ENCODE measurements around the gene ZBTB8B. TPM values are rescaled to one million over a fixed set of nuclear protein-coding genes. Genes with fewer than 3 reads are reported as not detected.

ZBTB8B gene
- total RNA-seq, 1 donor from 2014 or later = 0.30 TPM

DNA sequence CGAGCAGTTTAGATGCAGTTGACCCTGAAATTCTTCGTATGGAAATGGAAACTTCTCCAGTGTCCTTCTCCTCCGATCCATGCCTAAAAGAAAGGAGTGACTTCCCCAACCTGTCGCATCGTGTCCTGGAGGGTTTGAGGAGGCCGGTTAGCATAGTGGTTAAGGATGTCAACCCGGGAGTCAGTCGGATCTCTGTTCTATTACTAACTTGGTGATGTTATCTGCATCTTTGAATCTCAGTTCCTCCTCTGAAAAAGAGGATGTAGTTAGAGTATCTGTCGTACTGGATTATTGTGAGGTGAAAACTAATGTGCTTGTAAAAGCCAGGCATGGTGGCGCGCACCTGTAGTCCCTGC, 684 bp downstream of the ZBTB8B start:
- Mint-ChIP-seq H3K4me3 (ENCODE audit: unreplicated experiment) (peak overlapping the region; percentile 84), H3K36me3 (ENCODE audit: low read depth) (no peaks in the 10 kb centered on the region), H3K27ac (ENCODE audit: unreplicated experiment) (no peak overlapping the region), H3K9me3 (ENCODE audit: low read depth) (no peaks in the 10 kb centered on the region), H3K4me1 (ENCODE audit: low read depth) (peaks cover 15% of the 10 kb centered on the region), H3K27me3 (ENCODE audit: low read depth) (peaks cover 7% of the 10 kb centered on the region)
- DNase-seq (ENCODE audit: low spot score) = no peak
- TF ChIP-seq, protein P1, sequence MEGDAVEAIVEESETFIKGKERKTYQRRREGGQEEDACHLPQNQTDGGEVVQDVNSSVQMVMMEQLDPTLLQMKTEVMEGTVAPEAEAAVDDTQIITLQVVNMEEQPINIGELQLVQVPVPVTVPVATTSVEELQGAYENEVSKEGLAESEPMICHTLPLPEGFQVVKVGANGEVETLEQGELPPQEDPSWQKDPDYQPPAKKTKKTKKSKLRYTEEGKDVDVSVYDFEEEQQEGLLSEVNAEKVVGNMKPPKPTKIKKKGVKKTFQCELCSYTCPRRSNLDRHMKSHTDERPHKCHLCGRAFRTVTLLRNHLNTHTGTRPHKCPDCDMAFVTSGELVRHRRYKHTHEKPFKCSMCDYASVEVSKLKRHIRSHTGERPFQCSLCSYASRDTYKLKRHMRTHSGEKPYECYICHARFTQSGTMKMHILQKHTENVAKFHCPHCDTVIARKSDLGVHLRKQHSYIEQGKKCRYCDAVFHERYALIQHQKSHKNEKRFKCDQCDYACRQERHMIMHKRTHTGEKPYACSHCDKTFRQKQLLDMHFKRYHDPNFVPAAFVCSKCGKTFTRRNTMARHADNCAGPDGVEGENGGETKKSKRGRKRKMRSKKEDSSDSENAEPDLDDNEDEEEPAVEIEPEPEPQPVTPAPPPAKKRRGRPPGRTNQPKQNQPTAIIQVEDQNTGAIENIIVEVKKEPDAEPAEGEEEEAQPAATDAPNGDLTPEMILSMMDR (IDR thresholded peaks at IDR 0.05) = no peak

DNA sequence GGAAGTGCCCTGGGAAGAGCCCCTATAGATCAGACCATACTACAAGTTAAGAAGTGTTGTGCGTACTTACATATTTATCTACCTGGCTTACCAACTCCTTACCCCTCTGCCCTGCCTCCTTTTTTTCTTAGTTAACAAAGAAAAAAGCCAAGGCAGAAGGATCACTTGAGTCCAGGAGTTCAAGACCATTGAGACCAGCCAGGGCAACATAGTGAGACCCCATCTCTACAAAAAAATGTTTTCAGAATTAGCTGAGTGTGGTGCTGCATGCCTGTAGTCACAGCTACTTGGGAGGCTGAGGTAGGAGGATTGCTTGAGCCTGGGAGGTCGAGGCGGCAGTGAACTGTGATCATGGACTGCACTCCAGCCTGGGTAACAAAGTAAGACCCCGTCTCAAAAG, 1.9 kb downstream of the ZBTB8B start:
- Mint-ChIP-seq H3K9me3 (ENCODE audit: low read depth) (no peaks in the 10 kb centered on the region), H3K36me3 (ENCODE audit: low read depth) (no peaks in the 10 kb centered on the region), H3K4me1 (ENCODE audit: low read depth) (peaks cover 15% of the 10 kb centered on the region), H3K27me3 (ENCODE audit: low read depth) (peaks cover 7% of the 10 kb centered on the region), H3K4me3 (ENCODE audit: unreplicated experiment) (no peak overlapping the region), H3K27ac (ENCODE audit: unreplicated experiment) (no peak overlapping the region)
- TF ChIP-seq, protein P1 (IDR thresholded peaks at IDR 0.05) = no peak
- no peak for DNase-seq (ENCODE audit: low spot score)

DNA sequence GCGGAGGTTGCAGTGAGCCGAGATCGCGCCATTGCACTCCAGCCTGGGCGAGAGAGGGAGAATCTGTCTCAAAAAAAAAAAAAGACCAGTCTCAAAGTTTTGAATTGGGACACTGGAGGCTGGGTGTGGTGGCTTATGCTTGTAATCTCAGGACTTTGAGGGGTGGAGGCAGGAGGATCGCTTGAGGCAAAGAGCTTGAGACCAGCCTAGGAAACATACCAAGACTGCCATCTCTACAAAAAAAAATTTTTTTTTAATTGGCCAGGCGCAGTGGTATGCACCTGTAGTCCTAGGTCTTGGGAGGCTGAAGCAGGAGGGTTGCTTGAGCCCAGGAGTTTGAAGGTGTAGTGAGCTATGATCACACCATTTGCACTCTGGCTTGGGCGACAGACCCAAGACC, 3.9 kb downstream of the ZBTB8B start:
- H3K9me3 Mint-ChIP-seq (ENCODE audit: low read depth) = no peaks in the 10 kb centered on the region
- H3K27me3 Mint-ChIP-seq (ENCODE audit: low read depth) = peaks cover 7% of the 10 kb centered on the region
- H3K4me1 Mint-ChIP-seq (ENCODE audit: low read depth) = peaks cover 15% of the 10 kb centered on the region
- H3K36me3 Mint-ChIP-seq (ENCODE audit: low read depth) = no peaks in the 10 kb centered on the region
- TF ChIP-seq, protein P1 (IDR thresholded peaks at IDR 0.05) = no peak
- H3K27ac Mint-ChIP-seq (ENCODE audit: unreplicated experiment) = no peak overlapping the region
- H3K4me3 Mint-ChIP-seq (ENCODE audit: unreplicated experiment) = no peak overlapping the region
- no peak for DNase-seq (ENCODE audit: low spot score)

DNA sequence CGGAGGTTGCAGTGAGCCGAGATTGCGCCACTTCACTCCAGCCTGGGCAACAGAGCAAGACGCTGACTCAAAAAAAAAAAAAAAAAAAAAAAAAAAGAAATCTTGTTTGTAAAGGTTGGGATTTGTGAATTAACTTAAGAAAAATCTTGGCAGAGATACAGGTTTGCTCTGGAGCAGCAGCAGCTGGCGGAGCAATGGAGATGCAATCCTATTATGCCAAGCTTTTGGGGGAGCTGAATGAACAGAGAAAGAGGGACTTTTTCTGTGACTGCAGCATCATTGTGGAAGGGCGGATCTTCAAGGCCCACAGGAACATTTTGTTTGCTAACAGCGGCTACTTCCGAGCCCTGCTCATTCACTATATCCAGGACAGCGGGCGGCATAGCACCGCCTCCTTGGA, 5.6 kb downstream of the ZBTB8B start:
- peaks cover 3% of the 10 kb centered on the region for H3K4me1 Mint-ChIP-seq (ENCODE audit: low read depth)
- no peak overlapping the region for H3K4me3 Mint-ChIP-seq (ENCODE audit: unreplicated experiment)
- H3K9me3 Mint-ChIP-seq (ENCODE audit: low read depth) = no peaks in the 10 kb centered on the region
- no peaks in the 10 kb centered on the region for H3K36me3 Mint-ChIP-seq (ENCODE audit: low read depth)
- H3K27me3 Mint-ChIP-seq (ENCODE audit: low read depth) = peaks cover 7% of the 10 kb centered on the region
- H3K27ac Mint-ChIP-seq (ENCODE audit: unreplicated experiment) = no peak overlapping the region
- TF ChIP-seq, protein P1 (IDR thresholded peaks at IDR 0.05) = no peak
- DNase-seq (ENCODE audit: low spot score) = no peak

DNA sequence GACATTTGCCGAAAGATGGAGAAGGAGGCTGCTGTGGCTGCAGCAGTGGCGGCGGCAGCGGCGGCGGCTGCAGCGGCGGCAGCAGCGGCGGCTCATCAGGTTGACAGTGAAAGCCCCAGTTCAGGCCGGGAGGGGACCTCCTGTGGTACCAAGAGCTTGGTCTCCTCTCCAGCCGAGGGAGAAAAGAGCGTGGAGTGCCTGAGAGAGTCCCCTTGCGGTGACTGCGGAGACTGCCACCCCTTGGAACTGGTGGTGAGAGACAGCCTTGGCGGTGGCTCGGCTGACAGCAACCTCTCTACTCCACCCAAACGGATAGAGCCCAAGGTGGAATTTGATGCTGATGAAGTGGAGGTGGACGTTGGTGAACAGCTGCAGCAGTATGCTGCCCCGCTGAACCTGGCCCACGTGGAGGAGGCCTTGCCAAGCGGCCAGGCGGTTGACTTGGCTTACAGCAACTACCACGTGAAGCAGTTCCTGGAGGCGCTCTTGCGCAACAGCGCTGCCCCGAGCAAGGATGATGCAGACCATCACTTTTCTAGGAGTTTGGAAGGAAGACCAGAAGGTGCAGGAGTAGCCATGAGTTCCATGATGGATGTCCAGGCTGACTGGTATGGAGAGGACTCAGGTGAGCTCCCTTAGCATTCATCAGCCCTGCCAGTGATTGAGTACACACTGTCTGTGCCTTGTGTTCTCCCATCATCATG, 6.3 kb downstream of the ZBTB8B start:
- Mint-ChIP-seq H3K27me3 (ENCODE audit: low read depth) (peaks cover 3% of the 10 kb centered on the region), H3K4me1 (ENCODE audit: low read depth) (no peaks in the 10 kb centered on the region), H3K36me3 (ENCODE audit: low read depth) (no peaks in the 10 kb centered on the region), H3K4me3 (ENCODE audit: unreplicated experiment) (no peak overlapping the region), H3K9me3 (ENCODE audit: low read depth) (no peaks in the 10 kb centered on the region), H3K27ac (ENCODE audit: unreplicated experiment) (no peak overlapping the region)
- no peak for DNase-seq (ENCODE audit: low spot score)
- TF ChIP-seq, protein P1 (IDR thresholded peaks at IDR 0.05) = no peak
